COLO668 (cell line): ENCODE data around the gene TMEM127.
"Not testable (repeated sequence)": the region's sequence is repeated elsewhere in the genome, so short reads cannot be mapped to it uniquely, and the experiment has no call there.

Experiments
- DNase-seq: peaks from one replicate; lab custom pipeline; 2025; ENCODE audit not compliant: unreplicated experiment; lab: John Stamatoyannopoulos, UW

Gene TMEM127

DNA sequence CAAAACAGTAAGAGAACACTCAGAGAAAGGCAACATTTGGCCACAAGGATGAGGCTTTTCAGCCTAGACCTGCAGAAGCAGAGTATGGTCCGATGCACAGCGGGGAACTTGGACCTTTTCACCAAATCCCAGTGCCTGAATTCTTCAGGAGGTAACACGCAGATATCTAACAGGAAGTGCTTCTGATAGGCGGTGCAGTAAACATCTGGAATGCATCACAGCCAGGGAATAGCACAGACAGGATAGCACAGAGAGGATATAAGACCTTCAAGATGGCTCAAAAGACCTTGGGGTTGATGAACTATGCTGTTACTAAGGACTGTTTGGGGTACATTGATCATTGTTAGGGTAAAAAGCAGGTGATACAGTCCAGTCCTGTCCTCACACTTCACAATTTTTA lies 1.7 kb downstream of the TMEM127 start:
- no peak for DNase-seq

DNA sequence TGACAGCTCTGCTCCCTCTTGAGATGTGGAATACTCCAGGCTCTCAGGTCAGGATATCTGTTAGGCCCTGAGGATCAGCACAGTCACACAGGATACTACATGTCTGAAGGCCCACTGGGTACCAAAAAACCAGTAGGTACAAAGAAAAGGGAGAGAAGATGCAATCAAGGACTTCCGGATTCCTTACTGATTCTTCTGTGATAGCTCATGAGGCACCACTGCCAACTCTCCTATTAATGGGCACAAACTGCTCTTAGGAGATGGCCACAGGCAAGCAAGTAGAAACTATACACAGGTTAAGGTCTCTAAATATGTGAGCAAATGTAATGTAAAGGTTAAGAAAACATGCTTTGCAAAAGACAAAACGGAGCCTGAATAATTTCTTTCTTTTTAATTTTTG lies 3.5 kb downstream of the TMEM127 start:
- no peak for DNase-seq

DNA sequence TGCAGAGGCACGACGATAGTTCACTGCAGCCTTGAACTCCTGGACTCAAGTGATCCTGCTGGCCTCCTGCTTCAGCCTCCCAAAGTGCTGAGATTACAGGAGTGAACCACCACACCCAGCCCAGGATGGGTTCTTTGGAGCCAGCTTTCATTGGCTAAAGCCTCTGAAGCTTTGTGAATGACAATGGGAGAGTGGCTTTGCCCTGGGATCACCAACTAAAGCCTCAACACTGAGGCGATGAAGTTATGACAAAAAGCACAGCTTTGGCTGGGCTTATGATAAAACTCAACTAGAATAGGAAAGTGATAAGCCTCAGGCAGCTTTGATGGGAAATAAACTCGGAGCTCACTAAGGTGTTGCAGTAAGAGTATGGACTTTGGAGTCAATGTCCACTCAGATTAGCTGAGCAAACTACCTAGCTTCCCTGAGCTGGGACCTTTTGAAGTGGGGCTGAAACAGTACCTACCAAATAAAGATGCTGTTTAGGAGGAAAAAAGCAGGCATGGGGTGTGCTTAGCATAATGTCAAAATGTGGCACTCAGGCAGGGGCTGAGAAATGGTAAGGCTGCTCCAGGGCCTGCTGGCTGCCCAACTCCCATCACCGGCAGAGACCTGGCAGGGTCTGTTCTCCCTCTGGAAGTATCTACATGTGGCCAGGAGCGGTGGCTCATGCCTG lies 4.3 kb downstream of the TMEM127 start:
- no peak for DNase-seq

DNA sequence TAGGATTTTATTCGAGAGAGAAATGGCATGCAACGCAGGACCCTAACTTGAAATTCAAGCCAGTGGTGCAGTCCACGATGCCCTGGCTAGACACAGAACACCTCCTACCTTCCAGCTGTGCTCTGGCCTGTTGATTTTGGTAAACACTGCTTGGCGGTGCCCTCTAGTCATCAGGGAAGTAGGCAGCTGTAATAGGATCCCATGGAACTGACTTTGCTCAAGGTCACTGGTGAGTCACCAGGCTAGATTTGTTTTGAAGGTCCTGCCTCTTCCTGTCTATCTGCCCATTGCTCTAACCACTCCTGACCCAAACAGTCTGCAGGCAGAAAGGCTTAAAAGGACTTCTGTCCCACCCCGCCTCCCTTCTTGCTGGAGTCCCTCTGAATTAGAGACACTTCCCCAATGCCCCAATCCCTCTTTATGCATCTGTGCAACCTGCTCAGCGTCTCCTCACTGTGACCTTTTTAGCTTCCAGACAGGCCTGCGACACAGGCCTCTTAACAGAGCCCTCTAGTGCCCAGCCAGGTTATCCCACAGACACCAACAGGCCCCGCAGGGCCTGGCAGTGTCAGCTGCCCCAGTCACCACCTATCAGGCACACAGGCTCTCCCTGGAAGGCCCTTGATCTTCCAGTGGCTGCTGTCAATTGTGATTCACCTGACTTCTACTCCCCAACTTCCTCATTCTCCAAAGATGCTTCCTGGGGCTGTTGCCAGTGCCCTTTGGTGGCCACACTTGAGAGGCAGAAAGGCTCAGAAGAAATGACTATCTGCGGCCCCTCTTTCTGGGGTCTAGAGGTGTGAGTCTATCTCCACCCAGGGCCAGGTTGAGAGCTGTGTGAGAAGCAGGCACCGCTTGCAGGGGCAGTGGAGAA lies 5.2 kb downstream of the TMEM127 start:
- peak; percentile 83 for DNase-seq

DNA sequence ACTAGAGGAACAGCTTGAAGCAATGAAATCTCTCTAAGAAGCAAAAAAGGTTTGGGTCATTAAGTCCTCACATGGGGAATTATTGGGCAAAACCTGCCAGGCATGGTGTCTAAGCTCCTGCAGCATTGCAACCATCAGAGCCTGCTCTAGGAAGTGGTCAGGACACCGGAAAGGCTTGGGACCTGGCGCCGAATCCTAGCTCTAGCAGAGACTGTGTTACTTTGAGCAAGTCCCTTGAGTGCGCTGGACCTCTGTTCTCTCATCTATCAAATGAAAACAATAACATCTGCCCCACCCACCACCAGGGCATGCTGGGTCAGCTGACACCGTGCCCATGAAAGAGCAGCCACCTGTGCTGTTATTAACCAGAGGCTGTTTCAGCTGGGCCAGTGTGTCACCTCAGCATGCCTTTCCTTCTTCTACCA lies 6.3 kb downstream of the TMEM127 start:
- peak; percentile 62 for DNase-seq

GRCh38 chr2:96258166-96259022 lies 7.4 kb downstream of the TMEM127 start:
- no peak for DNase-seq

DNA sequence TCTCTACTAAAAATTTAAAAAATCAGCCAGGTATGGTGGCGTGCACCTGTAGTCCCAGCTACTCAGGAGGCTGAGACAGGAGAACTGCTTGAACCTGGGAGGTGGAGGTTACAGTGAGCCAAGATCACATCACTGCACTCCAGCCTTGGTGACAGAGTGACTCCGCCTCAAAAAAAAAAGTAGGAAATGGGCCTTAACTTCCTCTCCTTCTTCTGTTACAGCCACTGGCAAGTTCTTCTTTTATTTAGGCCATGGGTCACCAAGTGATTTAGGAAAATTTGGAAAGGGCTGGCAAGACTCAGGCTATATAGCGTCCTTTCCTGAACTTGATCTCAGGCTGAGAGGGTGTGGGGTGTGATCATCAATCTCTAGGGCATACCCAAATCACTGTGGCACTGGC lies 8.1 kb downstream of the TMEM127 start:
- not testable (repeated sequence) for DNase-seq

DNA sequence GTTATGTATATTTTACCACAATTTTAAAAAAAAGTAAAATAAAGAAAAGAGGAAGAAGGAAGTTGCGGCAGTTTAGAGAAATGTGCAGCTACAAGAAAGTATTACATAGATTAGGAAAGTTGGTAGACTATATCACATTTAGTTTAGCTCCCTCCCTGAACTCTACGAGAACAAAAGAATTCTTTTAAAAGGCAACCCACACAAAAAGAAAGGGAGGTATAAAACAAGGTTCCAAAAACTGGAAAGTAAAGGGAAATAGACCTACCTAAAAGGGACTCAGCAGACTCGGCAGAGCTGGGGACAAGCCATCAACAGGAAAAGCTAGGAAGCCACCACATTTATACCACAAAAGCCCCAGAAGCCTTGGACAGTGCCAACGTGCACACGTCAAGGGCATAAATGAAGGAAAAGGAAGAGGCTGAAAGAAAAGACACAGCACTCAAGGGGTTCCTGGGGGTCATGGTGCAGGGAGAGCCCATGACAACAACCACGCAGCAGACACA lies 9.1 kb downstream of the TMEM127 start:
- DNase-seq: no peak

DNA sequence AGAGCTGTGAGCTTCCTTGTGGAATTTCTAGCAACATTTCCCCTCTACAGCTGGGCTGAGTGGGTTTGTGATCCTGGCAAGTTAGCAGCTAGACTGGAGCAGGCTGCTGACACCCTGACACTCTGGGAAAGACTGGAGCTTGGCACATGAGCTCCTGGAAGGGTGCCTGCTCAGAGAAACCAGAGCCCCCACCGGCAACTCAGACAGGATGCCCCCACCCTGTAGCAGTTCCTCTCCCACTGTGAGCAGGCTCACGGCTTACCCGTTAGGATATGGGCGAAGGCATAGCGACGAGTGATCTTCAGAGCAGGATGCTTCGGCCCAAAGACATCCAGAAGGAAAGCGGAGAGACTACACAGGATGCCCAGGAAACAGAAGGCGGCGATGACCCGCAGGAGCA lies 11.2 kb downstream of the TMEM127 start:
- no peak for DNase-seq

GRCh38 chr2:96253006-96253405 lies 12.8 kb downstream of the TMEM127 start:
- DNase-seq: no peak

DNA sequence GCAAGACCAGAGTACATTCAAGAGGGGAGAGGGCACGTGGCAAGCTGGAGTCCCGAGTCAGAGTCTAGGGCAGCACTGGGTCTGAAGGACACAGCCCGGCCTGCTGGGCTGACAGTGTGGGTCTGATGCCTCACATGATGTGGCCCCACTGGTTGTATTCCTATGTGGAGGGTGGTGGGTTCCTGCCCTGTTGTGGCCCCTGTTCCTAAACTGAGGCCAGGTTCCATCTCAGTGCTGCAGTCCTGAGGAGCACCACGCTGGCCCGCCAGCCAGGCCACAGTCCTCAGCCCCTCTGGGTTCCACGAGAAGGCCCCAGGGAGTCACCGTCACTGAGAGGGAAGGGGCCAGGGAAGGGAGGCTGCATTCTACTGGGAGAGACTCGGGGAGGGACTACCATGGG lies 13.3 kb downstream of the TMEM127 start:
- no peak for DNase-seq

DNA sequence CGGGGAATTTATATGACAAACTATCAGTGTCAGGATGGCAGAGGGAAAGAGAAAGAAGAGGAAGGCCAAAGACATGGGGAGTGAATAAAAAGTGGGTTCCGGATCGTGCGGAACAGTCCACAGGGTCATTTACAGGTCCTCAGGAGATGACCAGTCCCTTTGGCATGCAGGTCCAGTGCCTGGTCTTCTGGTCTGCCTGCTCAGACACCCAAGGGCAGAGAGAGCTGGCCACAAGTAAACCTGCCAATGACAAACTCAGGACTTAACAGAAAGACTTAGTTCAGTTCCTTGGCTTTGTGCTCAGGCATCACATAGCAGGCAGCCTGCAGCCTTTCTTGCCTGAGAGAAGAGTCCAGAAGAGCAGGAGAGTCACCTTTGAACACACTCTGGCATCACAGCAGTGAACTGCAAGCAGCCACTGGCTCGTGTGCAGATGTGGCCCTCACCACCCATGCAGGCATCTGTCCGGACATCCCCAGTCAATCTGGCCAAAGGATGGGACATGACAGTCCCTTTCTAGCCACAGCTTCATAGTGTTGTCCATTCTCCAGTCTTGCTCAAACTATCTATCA lies 14.0 kb downstream of the TMEM127 start:
- no peak for DNase-seq

GRCh38 chr2:96250188-96250587 lies 15.6 kb downstream of the TMEM127 start:
- DNase-seq: no peak

DNA sequence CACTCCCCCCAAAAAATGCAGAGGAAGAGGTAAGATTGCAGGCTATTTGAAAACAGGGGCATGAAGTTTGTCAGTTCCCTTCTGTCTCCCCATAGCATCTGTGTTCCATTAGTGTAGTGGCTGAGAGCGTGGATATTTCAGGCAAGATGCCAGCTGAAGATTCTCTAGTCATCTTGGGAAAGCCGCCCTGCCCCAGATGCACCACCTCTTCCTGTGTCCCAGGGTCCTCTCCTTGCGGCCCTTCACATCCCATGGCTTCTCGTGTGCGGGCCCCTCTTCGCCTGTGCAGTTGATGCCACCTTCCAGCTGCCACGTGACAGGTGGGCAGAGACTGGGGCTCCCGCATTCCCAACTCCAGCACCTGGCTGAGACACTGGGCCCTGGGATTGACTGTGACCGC lies 16.1 kb downstream of the TMEM127 start:
- DNase-seq: no peak

DNA sequence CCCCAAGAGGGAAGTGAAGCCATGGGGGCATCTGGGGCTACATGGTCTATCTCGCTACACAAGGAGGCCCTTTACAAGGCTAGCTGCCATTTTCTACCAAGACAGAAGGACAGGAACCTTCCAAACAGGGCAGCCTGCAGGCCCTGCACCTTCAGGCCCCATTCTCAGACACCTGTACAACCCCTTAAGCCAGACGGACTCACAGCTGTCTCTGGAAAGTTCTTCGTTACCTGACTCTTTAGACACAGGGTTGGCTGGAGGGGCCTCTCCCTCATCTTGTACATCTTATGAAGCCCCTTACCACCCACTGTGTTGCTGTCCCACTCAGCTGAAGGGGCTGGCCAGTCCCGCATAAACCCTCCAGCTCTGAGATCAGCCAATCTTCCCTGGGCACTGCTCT lies 17.2 kb downstream of the TMEM127 start:
- DNase-seq: no peak

DNA sequence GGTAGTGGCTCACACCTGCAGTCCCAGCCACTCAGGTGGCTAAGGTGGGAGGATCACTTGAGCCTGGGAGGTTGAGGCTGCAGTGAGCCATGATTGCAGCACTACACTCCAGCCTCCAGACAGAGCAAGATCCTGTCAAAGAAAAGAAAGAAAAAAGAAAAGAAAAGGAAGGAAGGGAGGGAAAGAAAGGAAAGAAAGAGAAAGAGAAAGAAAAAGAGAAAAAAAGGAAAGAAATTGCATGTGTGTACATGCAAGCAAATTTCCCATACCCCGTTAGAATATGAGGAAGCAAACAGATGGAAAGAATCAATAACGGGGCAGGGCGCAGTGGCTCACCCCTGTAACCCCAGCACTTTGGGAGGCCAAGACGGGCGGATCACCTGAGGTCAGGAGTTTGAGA lies 17.9 kb downstream of the TMEM127 start:
- no peak for DNase-seq

DNA sequence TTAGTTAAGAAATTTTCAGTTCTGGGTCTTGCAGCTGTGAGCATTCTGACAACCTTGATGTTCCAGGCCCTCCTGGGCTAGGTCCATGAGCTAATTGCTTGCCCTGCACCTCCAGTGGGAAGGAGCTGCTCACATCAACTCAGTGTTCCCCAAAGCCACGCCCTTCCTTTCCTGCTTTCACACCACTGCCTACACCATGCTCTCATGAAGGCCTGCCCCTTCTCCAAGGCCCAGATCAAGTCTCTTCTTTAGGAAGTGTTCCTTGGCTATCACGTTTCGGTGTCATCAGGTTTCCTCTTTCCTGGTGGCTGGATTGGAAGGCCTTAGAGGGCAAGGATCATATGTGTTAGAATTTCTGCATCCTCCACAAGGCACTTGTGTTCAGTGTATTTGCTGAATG lies 18.8 kb downstream of the TMEM127 start:
- no peak for DNase-seq

DNA sequence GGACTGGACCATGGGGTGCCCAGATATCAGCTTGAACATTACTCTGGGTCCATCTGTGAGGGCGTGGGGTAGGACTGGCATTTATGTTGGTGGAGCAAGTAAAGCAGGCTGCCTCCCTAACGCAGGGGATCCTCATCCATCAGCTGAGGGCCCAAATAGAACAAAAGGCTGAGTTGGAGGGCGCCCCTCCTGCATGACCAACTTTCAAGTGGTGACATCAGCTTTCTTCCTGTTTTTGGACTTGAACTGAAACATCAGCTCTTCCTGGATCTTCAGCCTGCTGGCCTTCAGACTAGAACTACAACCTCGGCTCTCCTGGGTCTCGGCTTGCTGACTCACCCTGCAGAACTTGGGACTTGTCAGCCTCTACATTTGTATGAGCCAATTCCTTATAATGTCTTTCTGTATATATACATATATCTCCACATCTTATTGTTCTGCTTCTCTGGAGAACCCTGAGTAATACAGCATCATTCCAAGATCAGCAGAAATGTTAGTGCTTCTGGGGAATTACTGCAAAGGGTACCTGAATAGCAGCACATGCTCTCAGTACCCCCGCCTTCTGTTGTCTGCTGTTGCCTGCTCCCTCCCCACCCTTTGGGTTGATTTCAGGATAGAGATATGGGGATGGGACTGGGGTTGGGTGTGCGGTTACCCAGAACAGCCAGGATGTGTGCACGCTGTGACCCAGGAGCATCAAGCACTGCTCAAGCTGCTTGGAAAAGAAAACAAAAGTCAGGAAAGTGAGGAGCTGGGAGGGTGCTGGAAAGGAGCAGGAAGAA lies 20.0 kb downstream of the TMEM127 start:
- no peak for DNase-seq

- no peak for DNase-seq
These were observed 22.0 kb downstream of the TMEM127 start for GRCh38 chr2:96243843-96244242.

DNA sequence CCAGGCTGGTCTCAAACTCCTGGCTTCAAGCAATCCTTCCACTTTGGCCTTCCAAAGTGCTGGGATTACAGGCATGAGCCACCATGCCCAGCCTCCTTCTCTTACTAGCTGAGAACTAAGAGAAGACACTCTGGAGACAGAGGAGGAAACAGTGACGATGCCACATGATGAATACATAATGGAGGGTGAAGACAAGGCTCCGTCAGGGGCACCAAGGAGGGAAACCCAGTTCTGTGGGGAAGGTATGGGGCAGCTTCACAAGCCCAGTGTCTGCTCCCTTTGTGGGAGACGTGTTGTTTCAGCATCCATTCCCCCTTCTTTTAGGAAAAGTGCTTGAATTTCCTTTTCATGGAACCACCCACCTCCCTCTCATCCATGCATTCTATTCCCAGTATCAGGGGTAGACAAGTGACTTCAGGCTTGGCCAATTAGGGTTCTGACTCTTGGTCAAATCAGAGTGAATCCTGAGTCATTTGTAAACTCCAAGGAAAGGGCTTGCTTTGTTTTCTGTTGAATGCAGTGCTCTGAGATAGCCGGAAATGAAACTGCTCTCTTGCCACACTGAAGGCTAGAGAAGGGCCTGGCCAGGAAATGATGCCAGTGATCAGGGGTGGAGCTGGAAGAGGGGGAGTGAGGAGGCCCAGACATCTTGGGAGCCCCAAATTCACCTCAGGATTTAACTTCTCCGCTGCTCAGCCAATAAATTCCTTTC lies 23.7 kb downstream of the TMEM127 start:
- DNase-seq: no peak
